Stomach (tissue), 9 donors: ENCODE measurements around the gene PCDHGA9. TPM values are rescaled to one million over a fixed set of nuclear protein-coding genes. Genes with fewer than 3 reads are reported as not detected.
"Not testable (repeated sequence)": the region's sequence is repeated elsewhere in the genome, so short reads cannot be mapped to it uniquely, and the experiment has no call there.

Experiments
- DNase-seq, 2 donors: peaks; one replicate each; pipeline versions ENCODE4 v3.0.0 to v3.0.0-alpha.2; 2013 to 2019
- H3K27ac ChIP-seq, 5 donors: fragments of 200-600 bp in 4 of 5; sonication (generic) in 4 of 5; one replicate each; pipeline ENCODE4 v1.5.1; 2013 to 2019; ENCODE audit warnings: mild to moderate bottlenecking in 1 of 5, moderate library complexity in 1 of 5
- H3K27me3 ChIP-seq, 3 donors: fragments of 200-600 bp; sonication (generic); one replicate each; pipeline ENCODE4 v1.5.1; 2017 to 2019; ENCODE audit warnings: mixed run types in 1 of 3
- H3K36me3 ChIP-seq, 4 donors: fragments of 200-600 bp; sonication (generic); 1 replicate in 3 of 4; 2 replicates in 1 of 4; pipeline ENCODE4 v1.5.1; 2016 to 2019
- H3K4me1 ChIP-seq, 4 donors: fragments of 200-600 bp; sonication (generic); one replicate each; pipeline ENCODE4 v1.5.1; 2016 to 2019
- H3K4me3 ChIP-seq, 4 donors: fragments of 200-600 bp; sonication (generic) in 3 of 4; one replicate each; pipeline ENCODE4 v1.5.1; 2016 to 2019; ENCODE audit warnings: mild to moderate bottlenecking in 1 of 4
- H3K9me3 ChIP-seq, 4 donors: fragments of 200-600 bp; sonication (generic); one replicate each; pipeline ENCODE4 v1.5.1; 2016 to 2019
- CTCF ChIP-seq, 7 experiments: fragments of 450-650 bp in 4 of 7; fragments of 200-600 bp in 3 of 7; sonication (generic) in 3 of 7; IDR thresholded peaks; one replicate each; pipeline ENCODE4 v1.5.1; 2016 to 2019; ENCODE audit warnings: antibody characterized with exemption in 7 of 7, control low read depth in 2 of 7, mild to moderate bottlenecking in 1 of 7
- EP300 ChIP-seq: sonication (generic); formaldehyde crosslinking; IDR thresholded peaks from one replicate; pipeline ENCODE4 v1.6.1; 2017; ENCODE audit warnings: antibody characterized with exemption
- POLR2A ChIP-seq, 4 donors: fragments of 450-650 bp; IDR thresholded peaks; one replicate each; pipeline ENCODE4 v1.6.1; 2016; ENCODE audit warnings: antibody characterized with exemption in 4 of 4, control low read depth in 2 of 4, mild to moderate bottlenecking in 1 of 4, moderate library complexity in 1 of 4
- POLR2AphosphoS5 ChIP-seq, 3 donors: sonication (generic); formaldehyde crosslinking; IDR thresholded peaks; one replicate each; pipeline ENCODE4 v1.6.1; 2016; ENCODE audit warnings: antibody characterized with exemption in 3 of 3
- WGBS, 5 donors: extraction: QIAGEN DNeasy Blood & Tissue Kit in 3 of 5; methylation state at CpG; one replicate each; pipeline versions ENCODE4 v1.1.5 to v1.1.7; 2013 to 2018; 5-methylcytosine and 5-hydroxymethylcytosine counted together
- intact Hi-C: fragments of 100-400 bp; cut with DNase I; formaldehyde crosslinking; loops from one replicate; pipeline ENCODE4 v1.15.1; 2023; ENCODE audit warnings: low total_unique reads
- polyA plus RNA-seq, 3 donors: library from polyadenylated mRNA; stranded (reverse); fragments of 200-250 nt; gene quantifications; one replicate each; pipeline ENCODE4 v1.2.3, GENCODE V29; 2013
- total RNA-seq, 5 donors: library from RNA; depleted of rRNA; stranded (reverse); fragments of >200 nt; gene quantifications; one replicate each; pipeline versions ENCODE4 v1.1.0 to v1.2.3, GENCODE V29; 2014 to 2016
- donor health status: healthy with polysubstance abuse.
- donor health status: Bipolar disorder and iron deficiency.
- donor health status: healthy.

Gene PCDHGA9
- total and polyA plus RNA-seq, 8 donors = 0.13 to 10.1 (median 2.0) TPM; not detected in 2

GRCh38 chr5:141412854-141413539 is 10.4 kb downstream of the PCDHGA9 start, which contains the start of gene PCDHGA10:
PCDHGA10 (plus strand) TSS chr5:141412987; CDS start chr5:141413176, 189 bp downstream.
- Histone ChIP-seq H3K9me3 (peaks cover 43 to 99% (median 89%) of the 10 kb centered on the region in 4 donors), H3K36me3 (peaks cover 0 to 14% (median 8%) of the 10 kb centered on the region in 4 donors), H3K4me1 (peaks cover 0 to 20% (median 5%) of the 10 kb centered on the region in 4 donors), H3K4me3 (peak within 1 kb of the TSS; percentile 27 to 48 (median 39)), H3K27me3 (peaks cover 0 to 81% (median 31%) of the 10 kb centered on the region in 3 donors), H3K27ac (no peak within 1 kb of the TSS)
- TF ChIP-seq POLR2A (IDR thresholded peaks at IDR 0.05) (no peak), CTCF (IDR thresholded peaks at IDR 0.05) (peak in 4 of 7 experiments; percentile 22 to 46 (median 33))
- peak; percentile 67 to 77 for DNase-seq
- WGBS, 5 donors = 7 to 20% (median 10%) methylated on average over 24 to 31 of the region's 31 CpGs
- intact Hi-C loops = loop anchor here (10.0 kb wide), 1 partner anchor 112 kb away; no protein-coding TSS in a partner anchor

DNA sequence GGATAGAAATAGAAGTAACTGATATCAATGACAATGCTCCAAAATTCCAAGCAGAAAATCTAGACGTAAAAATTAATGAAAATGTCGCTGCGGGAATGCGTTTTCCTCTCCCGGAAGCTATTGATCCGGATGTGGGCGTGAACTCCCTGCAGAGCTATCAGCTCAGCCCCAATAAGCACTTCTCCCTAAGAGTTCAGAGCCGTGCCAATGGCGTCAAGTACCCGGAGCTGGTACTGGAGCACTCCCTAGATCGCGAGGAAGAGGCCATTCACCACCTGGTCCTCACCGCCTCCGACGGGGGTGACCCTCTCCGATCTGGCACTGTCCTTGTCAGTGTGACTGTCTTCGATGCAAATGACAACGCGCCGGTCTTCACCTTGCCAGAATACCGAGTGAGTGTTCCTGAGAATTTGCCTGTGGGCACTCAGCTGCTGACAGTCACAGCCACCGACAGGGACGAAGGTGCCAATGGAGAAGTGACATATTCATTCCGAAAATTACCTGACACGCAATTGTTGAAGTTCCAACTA is 11.0 kb downstream of the PCDHGA9 start:
- peak overlapping the region; percentile 27 to 48 (median 39) for H3K4me3 ChIP-seq
- H3K4me1 ChIP-seq = peaks cover 0 to 25% (median 7%) of the 10 kb centered on the region in 4 donors
- H3K9me3 ChIP-seq = peaks cover 47 to 99% (median 89%) of the 10 kb centered on the region in 4 donors
- TF ChIP-seq EP300 = no peak
- no peak for TF ChIP-seq CTCF (IDR thresholded peaks at IDR 0.05)
- no peak for TF ChIP-seq POLR2AphosphoS5 (IDR thresholded peaks at IDR 0.05)
- TF ChIP-seq POLR2A (IDR thresholded peaks at IDR 0.05) = no peak
- no peak for DNase-seq
- WGBS, 5 donors = 8 to 19% (median 14%) methylated on average over 24 to 25 of the region's 25 CpGs
- peaks cover 0 to 81% (median 28%) of the 10 kb centered on the region in 3 donors for H3K27me3 ChIP-seq
- peaks cover 0 to 14% (median 8%) of the 10 kb centered on the region in 4 donors for H3K36me3 ChIP-seq
- intact Hi-C loops = loop anchor here (10.0 kb wide), 1 partner anchor 111 kb away; no protein-coding TSS in a partner anchor
- H3K27ac ChIP-seq = no peak overlapping the region

- not testable (repeated sequence) for DNase-seq, H3K27ac ChIP-seq, H3K4me3 ChIP-seq
- Histone ChIP-seq H3K9me3 (peaks cover 47 to 99% (median 89%) of the 10 kb centered on the region in 4 donors), H3K27me3 (peaks cover 0 to 81% (median 27%) of the 10 kb centered on the region in 3 donors), H3K36me3 (peaks cover 0 to 20% (median 8%) of the 10 kb centered on the region in 4 donors), H3K4me1 (peaks cover 0 to 25% (median 9%) of the 10 kb centered on the region in 4 donors)
- intact Hi-C loops = loop anchor here (10.0 kb wide), 1 partner anchor 110 kb away; no protein-coding TSS in a partner anchor
- WGBS, 5 donors = 27 to 40% (median 29%) methylated on average over 6 to 46 of the region's 46 CpGs
Measured at GRCh38 chr5:141414548-141415274, 12.1 kb downstream of the PCDHGA9 start.

- Histone ChIP-seq H3K9me3 (peaks cover 48 to 99% (median 89%) of the 10 kb centered on the region in 4 donors), H3K4me1 (peaks cover 0 to 25% (median 9%) of the 10 kb centered on the region in 4 donors), H3K27me3 (peaks cover 0 to 81% (median 25%) of the 10 kb centered on the region in 3 donors), H3K36me3 (peaks cover 0 to 20% (median 8%) of the 10 kb centered on the region in 4 donors)
- WGBS, 5 donors = 20 to 27% (median 25%) methylated on average over 11 to 24 of the region's 24 CpGs
- H3K27ac ChIP-seq, H3K4me3 ChIP-seq, DNase-seq: not testable (repeated sequence)
- intact Hi-C loops = loop anchor here (10.0 kb wide), 1 partner anchor 110 kb away; no protein-coding TSS in a partner anchor
Measured at GRCh38 chr5:141415275-141415618, 12.7 kb downstream of the PCDHGA9 start.
